Activated naive CD4-positive, alpha-beta T cell treated with anti-CD3 and anti-CD28 coated beads, Interleukin-2, amount 50 U/mL, for 72 hours (primary cell): ENCODE data around the gene TAL1. TPM values are rescaled to one million over a fixed set of nuclear protein-coding genes. Genes with fewer than 3 reads are reported as not detected.

Experiments used
- ATAC-seq, 2 donors: fragments of 150-1000 bp; cut with Tn5 transposase; 2 replicates each; pipeline ENCODE4 v1.10.0; 2021; ENCODE audit warnings: mild to moderate bottlenecking in 2 of 2, moderate library complexity in 2 of 2
- DNase-seq, 2 donors: peaks; one replicate each; pipeline ENCODE4 v3.0.0; 2021 to 2022; ENCODE audit warnings: low spot score in 2 of 2
- H3K27ac Mint-ChIP-seq, 2 donors: one replicate each; pipeline ENCODE4 v1.8.0; 2022; ENCODE audit warnings: mild to moderate bottlenecking in 2 of 2, mixed read lengths in 2 of 2
- H3K36me3 Mint-ChIP-seq, 2 donors: one replicate each; pipeline ENCODE4 v1.8.0; 2022; ENCODE audit warnings: mixed read lengths in 2 of 2
- H3K9me3 Mint-ChIP-seq, 2 donors: one replicate each; pipeline ENCODE4 v1.8.0; 2022; ENCODE audit warnings: mixed read lengths in 2 of 2
- total RNA-seq, 2 donors: library from RNA; stranded (reverse); gene quantifications; one replicate each; pipeline ENCODE4 v1.2.3, GENCODE V29; 2022

TAL1 gene
- total RNA-seq, 2 donors from 2014 or later, result 0.11 to 0.14 TPM

DNA sequence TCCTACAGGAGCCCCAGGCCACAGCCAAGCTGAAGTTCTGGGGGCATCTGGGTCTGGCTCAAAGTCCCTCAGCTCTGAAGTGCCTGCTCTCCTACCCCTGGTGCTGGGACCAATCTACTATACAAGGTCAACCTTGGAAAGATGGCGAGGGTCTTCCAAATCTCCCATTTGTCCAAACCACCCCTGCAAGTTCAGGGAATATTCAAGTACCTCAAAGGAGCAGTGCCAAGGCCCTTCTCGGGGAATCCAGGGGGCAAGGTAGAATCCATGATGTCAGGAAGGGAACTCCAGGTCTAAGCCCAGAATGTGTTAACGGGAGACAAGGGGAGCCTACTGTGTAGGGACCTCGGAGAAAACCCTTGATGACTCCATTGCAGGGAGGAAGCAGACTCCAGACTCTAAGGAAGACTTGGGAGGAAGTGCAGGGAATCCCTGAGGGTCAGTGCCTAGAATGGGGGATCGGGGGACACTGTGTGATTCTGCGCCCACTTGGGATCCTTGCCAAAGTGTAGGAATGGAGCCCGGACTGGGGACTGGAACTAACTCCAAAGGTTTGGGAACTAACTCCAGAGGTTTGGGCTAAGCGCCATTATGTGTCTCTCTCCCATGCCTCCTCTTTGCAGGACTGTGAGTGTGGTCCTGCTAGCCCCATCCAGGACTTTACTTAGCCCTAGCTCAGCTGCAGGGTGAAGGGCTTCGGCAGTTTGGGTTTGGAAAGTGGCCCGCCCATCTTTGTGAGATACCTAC lies 8.7 kb downstream of the TAL1 start:
- DNase-seq (no peak), ATAC-seq (no peak)
- no peak overlapping the region for H3K27ac Mint-ChIP-seq
- H3K9me3 Mint-ChIP-seq, result no peaks in the 10 kb centered on the region
- no peaks in the 10 kb centered on the region for H3K36me3 Mint-ChIP-seq

GRCh38 chr1:47222476-47222875 lies 9.5 kb downstream of the TAL1 start:
- ATAC-seq (no peak), DNase-seq (no peak)
- no peaks in the 10 kb centered on the region for H3K36me3 Mint-ChIP-seq
- no peaks in the 10 kb centered on the region for H3K9me3 Mint-ChIP-seq
- H3K27ac Mint-ChIP-seq, result no peak overlapping the region

DNA sequence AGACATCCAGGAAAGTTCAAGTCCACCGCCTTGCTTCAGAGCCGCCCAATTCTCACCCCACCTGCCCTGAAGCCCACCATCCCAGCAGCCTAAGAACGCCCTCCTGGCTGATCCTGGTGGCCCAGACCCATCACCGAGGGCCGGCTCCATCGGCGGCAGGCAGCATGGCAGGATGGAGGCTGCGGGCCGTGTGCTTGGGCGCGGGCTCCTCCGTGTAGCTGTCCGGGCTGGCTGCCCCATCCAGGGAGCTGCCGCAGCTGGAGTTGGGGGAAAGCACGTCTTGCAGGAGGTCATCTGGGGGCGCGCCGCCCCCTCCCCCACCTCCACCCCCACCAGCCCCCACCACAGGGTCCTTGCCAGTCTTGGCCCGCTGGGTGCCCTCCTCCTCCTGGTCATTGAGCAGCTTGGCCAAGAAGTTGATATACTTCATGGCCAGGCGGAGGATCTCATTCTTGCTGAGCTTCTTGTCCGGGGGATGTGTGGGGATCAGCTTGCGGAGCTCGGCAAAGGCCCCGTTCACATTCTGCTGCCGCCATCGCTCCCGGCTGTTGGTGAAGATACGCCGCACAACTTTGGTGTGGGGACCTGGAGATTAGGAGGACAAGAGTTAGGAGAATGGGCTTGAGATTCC lies 12.3 kb downstream of the TAL1 start:
- no peaks in the 10 kb centered on the region for H3K9me3 Mint-ChIP-seq
- H3K36me3 Mint-ChIP-seq, result no peaks in the 10 kb centered on the region
- DNase-seq (no peak), ATAC-seq (no peak)
- H3K27ac Mint-ChIP-seq, result no peak overlapping the region

DNA sequence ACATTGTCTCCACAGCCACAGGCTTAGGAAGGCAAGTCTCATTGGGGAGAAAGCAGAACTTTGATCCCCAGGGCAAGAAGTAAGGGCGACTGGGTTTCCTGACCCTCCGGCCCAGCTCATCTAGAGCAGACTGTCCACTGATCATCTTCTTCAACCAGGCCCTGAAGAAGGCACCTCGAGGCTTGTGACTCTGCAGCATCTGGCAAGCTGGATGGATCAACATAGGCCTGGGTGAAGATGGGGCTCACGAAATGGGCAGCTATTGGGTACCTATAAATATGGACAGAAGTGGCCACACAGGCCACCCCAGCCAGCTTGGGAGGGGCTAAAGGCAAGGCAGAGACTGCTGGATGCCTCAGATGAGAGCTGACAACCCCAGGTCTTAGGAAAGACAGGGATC lies 13.0 kb downstream of the TAL1 start:
- Mint-ChIP-seq H3K36me3 (no peaks in the 10 kb centered on the region), H3K27ac (no peak overlapping the region), H3K9me3 (no peaks in the 10 kb centered on the region)
- DNase-seq, result no peak
- no peak for ATAC-seq

GRCh38 chr1:47216278-47217059 lies 15.6 kb downstream of the TAL1 start:
- ATAC-seq, result no peak
- H3K36me3 Mint-ChIP-seq, result no peaks in the 10 kb centered on the region
- H3K9me3 Mint-ChIP-seq, result no peaks in the 10 kb centered on the region
- no peak for DNase-seq
- no peak overlapping the region for H3K27ac Mint-ChIP-seq

GRCh38 chr1:47215713-47216112 lies 16.3 kb downstream of the TAL1 start:
- no peaks in the 10 kb centered on the region for H3K36me3 Mint-ChIP-seq

GRCh38 chr1:47214549-47214948 lies 17.5 kb downstream of the TAL1 start:
- no peak for ATAC-seq
- Mint-ChIP-seq H3K27ac (no peak overlapping the region), H3K9me3 (no peaks in the 10 kb centered on the region), H3K36me3 (no peaks in the 10 kb centered on the region)
- no peak for DNase-seq

More at GRCh38 chr1:47215713-47216112, 16.3 kb downstream of the TAL1 start:
- no peaks in the 10 kb centered on the region for H3K9me3 Mint-ChIP-seq
- no peak overlapping the region for H3K27ac Mint-ChIP-seq
- ATAC-seq (no peak), DNase-seq (no peak)

DNA sequence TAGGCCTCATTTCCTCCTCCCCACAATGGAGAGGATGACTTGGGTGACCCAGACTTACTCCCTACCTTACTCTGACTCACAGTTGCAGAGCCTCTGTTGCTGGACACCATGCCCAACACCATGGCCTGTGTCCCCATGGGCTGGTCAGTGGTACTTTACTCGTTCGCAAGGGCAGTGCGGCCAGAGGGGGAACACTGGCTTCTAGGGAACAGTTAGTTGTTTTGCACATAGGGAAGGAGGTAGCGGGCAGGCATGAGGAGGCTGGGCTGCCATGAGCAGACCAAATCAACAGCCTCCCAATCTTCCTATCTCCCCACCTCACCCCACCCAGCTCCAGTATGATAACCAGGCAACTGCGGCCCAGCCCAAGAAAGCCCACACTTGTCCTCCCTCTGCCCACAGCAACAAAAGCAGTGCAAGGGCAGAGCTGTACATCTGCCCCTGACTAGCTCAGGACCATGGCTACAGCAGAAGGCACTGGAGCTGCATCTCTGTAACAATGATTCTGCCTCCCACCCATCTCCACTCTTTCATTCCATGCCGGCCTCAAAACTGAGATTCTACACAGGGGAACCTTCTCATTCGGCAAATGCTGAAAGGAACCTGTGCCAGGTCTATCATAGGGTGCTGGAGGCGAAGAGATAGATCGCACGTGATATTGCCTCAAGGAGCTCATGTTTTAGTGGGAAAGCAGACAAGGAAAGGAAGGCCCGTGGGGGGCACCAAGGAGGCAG lies 18.6 kb downstream of the TAL1 start:
- Mint-ChIP-seq H3K9me3 (no peaks in the 10 kb centered on the region), H3K27ac (no peak overlapping the region), H3K36me3 (no peaks in the 10 kb centered on the region)
- peak in 1 of 2 donors; percentile 18 for ATAC-seq
- DNase-seq, result no peak

GRCh38 chr1:47212636-47213229 lies 19.3 kb downstream of the TAL1 start:
- no peak overlapping the region for H3K27ac Mint-ChIP-seq
- H3K9me3 Mint-ChIP-seq, result no peaks in the 10 kb centered on the region
- H3K36me3 Mint-ChIP-seq, result no peaks in the 10 kb centered on the region
- DNase-seq (no peak), ATAC-seq (no peak)

DNA sequence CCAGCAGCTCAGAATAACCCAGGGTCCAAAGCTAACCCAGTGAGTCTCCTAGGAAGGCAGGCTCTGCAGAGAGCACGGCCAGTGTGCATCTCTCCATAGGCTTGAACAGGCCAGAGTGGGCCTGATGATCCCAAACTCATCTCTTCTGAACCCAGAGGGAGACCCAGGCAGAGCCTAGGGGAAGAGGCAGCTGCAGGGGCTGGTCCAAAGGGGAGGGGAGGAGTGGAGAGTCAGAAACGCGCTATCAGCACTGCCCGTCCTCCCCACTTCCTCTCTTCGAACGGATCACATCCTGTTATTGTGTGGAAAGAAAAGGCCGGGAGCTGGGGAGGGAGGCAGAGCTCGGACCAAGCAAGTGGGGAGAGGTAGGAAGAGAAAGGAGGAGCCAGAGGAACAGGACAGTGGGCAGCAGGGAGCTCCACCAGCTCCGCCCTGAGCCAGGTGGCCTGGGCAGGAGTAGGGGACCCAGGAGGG lies 20.2 kb downstream of the TAL1 start:
- H3K36me3 Mint-ChIP-seq, result no peaks in the 10 kb centered on the region
- no peaks in the 10 kb centered on the region for H3K9me3 Mint-ChIP-seq
- no peak overlapping the region for H3K27ac Mint-ChIP-seq
- no peak for DNase-seq
- ATAC-seq, result no peak

- ATAC-seq (no peak), DNase-seq (no peak)
- Mint-ChIP-seq H3K36me3 (no peaks in the 10 kb centered on the region), H3K9me3 (no peaks in the 10 kb centered on the region), H3K27ac (no peak overlapping the region)
Observed at GRCh38 chr1:47210666-47211065, 21.4 kb downstream of the TAL1 start.

- no peak for DNase-seq
- Mint-ChIP-seq H3K9me3 (no peaks in the 10 kb centered on the region), H3K36me3 (no peaks in the 10 kb centered on the region), H3K27ac (no peak overlapping the region)
- peak in 1 of 2 donors; percentile 58 for ATAC-seq
Observed at GRCh38 chr1:47209725-47210325, 22.2 kb downstream of the TAL1 start.

DNA sequence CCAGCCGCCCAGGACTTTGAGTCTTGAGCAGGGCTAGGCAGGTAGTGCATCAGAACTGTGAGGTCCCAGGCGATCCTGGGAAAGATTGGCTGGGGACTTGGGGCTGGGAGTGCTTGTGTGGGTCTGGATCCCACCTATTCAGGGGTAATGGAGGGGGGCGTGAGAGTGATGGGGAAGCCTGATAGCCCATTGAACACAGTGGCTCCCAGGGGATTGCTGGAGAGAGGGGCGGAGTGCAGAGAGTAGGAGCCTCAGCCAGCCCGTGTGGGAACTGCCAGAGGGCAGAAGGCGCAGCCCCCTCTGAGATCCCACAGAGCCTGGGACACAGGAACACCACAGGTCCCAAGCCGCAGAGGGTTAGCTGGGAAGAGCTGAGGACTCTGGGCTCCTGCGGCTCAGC lies 22.9 kb downstream of the TAL1 start:
- DNase-seq (no peak), ATAC-seq (no peak)
- peak overlapping the region in 1 of 2 donors; percentile 28 for H3K27ac Mint-ChIP-seq
- H3K9me3 Mint-ChIP-seq, result no peaks in the 10 kb centered on the region
- no peaks in the 10 kb centered on the region for H3K36me3 Mint-ChIP-seq

DNA sequence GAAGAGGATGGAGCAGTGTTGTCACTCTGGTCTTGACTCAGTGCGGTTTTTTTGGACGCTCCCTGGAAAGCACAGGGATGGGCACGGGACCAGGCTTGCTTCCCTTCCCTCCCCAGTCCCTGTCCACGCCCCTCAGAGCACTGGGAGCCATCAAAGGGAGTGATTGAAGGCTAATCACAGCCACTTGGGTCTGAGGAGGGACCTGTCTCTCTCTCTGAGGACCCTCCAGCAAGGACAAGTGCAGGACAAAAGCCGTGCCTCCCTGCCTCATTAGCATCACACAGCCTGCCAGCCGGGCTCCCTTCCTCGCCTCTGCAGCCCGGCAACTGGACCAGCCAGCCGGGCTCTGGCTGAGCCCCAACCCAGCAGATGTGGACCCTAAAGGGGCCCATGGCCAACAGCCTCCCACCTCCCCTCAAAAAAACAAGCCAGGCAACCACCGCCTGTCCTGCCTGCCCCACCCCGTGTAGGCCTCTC lies 23.6 kb downstream of the TAL1 start:
- DNase-seq, result no peak
- Mint-ChIP-seq H3K36me3 (no peaks in the 10 kb centered on the region), H3K27ac (peak overlapping the region in 1 of 2 donors; percentile 28), H3K9me3 (no peaks in the 10 kb centered on the region)
- ATAC-seq, result no peak

DNA sequence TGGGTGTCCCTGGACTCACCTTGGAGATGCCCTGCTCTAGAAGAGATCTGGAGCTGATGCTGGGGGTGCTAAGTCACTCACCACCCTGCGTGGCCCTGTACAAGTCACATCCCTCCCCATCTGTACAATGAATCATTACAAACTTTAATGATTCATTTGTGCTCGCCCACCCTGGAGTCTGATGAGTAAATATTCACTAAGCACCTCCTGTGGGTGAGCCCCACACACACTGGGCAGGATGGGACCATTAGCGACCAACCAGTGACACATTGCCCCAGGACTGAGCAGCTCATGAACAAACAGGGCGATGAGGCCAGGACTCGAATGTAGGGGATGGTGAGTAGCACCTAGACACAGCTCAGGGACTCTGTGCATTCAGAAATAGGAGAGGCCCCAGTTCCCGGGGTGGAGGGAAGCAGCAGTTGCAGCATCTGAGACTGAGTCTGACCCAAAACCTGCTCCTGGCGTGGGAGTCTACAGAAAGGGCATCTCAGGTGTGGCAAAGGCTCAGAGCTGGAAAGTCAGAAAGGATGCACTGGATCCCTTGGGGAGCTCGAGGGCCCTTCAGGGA lies 24.1 kb downstream of the TAL1 start:
- no peak overlapping the region for H3K27ac Mint-ChIP-seq
- DNase-seq (no peak), ATAC-seq (peak; percentile 34 to 88)
- no peaks in the 10 kb centered on the region for H3K36me3 Mint-ChIP-seq
- H3K9me3 Mint-ChIP-seq, result no peaks in the 10 kb centered on the region

DNA sequence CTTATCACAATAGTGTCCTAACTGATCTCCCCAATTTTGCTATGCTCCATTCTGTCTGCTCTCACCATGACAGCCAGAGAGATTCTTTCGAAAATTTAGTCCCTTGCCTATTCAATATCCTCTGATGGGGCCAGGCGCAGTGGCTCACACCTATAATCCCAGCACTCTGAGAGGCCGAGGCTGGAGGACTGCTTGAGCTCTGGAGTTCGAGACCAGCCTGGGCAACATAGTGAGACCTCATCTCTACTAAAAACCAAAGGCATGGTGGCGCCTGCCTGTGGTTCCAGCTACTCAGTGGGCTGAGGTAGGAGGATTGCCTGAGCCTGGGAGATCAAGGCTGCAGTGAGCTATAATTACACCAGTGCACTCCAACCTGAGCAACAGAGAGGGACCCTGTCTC lies 26.1 kb downstream of the TAL1 start:
- DNase-seq (no peak), ATAC-seq (no peak)
- Mint-ChIP-seq H3K27ac (no peak overlapping the region), H3K36me3 (no peaks in the 10 kb centered on the region), H3K9me3 (no peaks in the 10 kb centered on the region)
